ENCODE results near the gene PTGER3. TPM values are rescaled to one million over a fixed set of nuclear protein-coding genes. Genes with fewer than 3 reads are reported as not detected.

The PTGER3 gene
- total RNA-seq, 1 donor from 2014 or later: 0.29 TPM

GRCh38 chr1:71043065-71043464 is 4.6 kb downstream of the PTGER3 start:
- Mint-ChIP-seq H3K4me1 (ENCODE audit: low read depth, unreplicated experiment) (no peaks in the 10 kb centered on the region), H3K27me3 (ENCODE audit: unreplicated experiment) (peaks cover 10% of the 10 kb centered on the region), H3K9me3 (ENCODE audit: unreplicated experiment) (no peaks in the 10 kb centered on the region), H3K4me3 (ENCODE audit: unreplicated experiment) (no peak overlapping the region), H3K36me3 (ENCODE audit: unreplicated experiment) (no peaks in the 10 kb centered on the region), H3K27ac (ENCODE audit: unreplicated experiment) (no peak overlapping the region)
- TF ChIP-seq CTCF (IDR thresholded peaks at IDR 0.05; ENCODE audit: partially characterized antibody, unreplicated experiment): no peak
- DNase-seq: no peak

DNA sequence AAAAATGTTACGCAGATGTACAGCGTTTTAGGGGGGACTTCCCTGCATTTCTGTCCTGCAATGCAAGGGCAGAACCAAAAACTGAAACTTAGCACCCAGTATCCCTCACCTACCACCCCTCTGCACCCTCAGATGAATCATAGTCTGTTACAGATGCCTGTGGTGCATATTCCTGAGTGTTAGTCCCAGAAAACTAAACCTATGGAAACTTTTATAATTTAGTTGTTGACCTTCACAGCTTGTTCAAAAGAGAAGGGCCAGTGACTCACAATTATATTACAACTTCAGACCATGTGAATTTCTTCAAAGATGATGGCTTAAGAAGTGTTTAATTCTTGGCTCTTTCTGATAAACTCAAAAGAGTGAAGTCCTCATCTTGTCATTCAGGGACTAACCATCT is 5.8 kb downstream of the PTGER3 start:
- Mint-ChIP-seq H3K27me3 (ENCODE audit: unreplicated experiment) (peaks cover 5% of the 10 kb centered on the region), H3K4me1 (ENCODE audit: low read depth, unreplicated experiment) (no peaks in the 10 kb centered on the region), H3K9me3 (ENCODE audit: unreplicated experiment) (no peaks in the 10 kb centered on the region), H3K27ac (ENCODE audit: unreplicated experiment) (no peak overlapping the region), H3K4me3 (ENCODE audit: unreplicated experiment) (no peak overlapping the region), H3K36me3 (ENCODE audit: unreplicated experiment) (no peaks in the 10 kb centered on the region)
- no peak for DNase-seq
- TF ChIP-seq CTCF (IDR thresholded peaks at IDR 0.05; ENCODE audit: partially characterized antibody, unreplicated experiment): no peak

GRCh38 chr1:71039661-71040262 is 7.9 kb downstream of the PTGER3 start:
- no peak for DNase-seq
- no peaks in the 10 kb centered on the region for H3K9me3 Mint-ChIP-seq (ENCODE audit: unreplicated experiment)
- peaks cover 5% of the 10 kb centered on the region for H3K4me1 Mint-ChIP-seq (ENCODE audit: low read depth, unreplicated experiment)
- H3K36me3 Mint-ChIP-seq (ENCODE audit: unreplicated experiment): no peaks in the 10 kb centered on the region
- TF ChIP-seq CTCF (IDR thresholded peaks at IDR 0.05; ENCODE audit: partially characterized antibody, unreplicated experiment): no peak
- no peak overlapping the region for H3K4me3 Mint-ChIP-seq (ENCODE audit: unreplicated experiment)
- H3K27ac Mint-ChIP-seq (ENCODE audit: unreplicated experiment): no peak overlapping the region
- H3K27me3 Mint-ChIP-seq (ENCODE audit: unreplicated experiment): no peaks in the 10 kb centered on the region

- Mint-ChIP-seq H3K36me3 (ENCODE audit: unreplicated experiment) (no peaks in the 10 kb centered on the region), H3K27me3 (ENCODE audit: unreplicated experiment) (no peaks in the 10 kb centered on the region), H3K4me3 (ENCODE audit: unreplicated experiment) (no peak overlapping the region), H3K27ac (ENCODE audit: unreplicated experiment) (no peak overlapping the region), H3K4me1 (ENCODE audit: low read depth, unreplicated experiment) (peaks cover 5% of the 10 kb centered on the region), H3K9me3 (ENCODE audit: unreplicated experiment) (no peaks in the 10 kb centered on the region)
- DNase-seq: no peak
- no peak for TF ChIP-seq CTCF (IDR thresholded peaks at IDR 0.05; ENCODE audit: partially characterized antibody, unreplicated experiment)
These were observed 8.7 kb downstream of the PTGER3 start for GRCh38 chr1:71038942-71039341.

DNA sequence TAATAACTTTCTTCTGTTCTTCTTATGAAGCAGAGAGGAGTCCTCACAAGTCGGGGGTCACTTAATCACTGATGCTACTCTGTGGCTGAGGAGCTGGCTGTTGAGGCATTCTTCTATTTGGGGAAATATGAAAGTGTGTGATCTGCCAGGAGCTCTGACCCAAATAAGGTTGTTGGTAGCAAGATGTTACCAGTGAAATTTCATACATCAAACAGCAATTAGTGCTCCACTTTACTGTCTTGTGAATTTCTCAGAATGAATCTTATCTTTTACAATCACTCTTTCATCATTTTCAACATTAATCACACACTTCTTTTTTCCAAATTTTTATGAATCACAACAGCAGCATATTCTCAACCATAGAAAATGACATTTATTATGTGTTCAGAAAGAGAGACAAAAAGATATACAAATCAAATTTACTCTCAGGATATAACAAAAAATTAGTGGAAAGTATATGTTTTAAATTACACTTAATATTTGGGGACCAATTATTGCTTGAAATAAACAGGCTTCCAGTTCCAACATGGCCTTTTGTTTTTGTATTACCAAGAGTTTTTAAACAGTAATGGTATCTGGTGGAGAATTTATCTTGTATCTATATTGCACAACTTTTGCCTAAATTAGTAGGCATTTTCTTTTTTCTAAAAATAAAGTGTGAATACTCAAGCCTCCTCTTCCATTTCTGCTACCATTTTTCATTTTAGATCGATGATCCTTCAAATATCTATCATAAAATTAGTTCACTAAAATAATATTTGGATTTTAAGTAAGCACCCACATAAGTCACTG is 9.6 kb downstream of the PTGER3 start:
- Mint-ChIP-seq H3K4me3 (ENCODE audit: unreplicated experiment) (no peak overlapping the region), H3K27me3 (ENCODE audit: unreplicated experiment) (no peaks in the 10 kb centered on the region), H3K27ac (ENCODE audit: unreplicated experiment) (no peak overlapping the region), H3K9me3 (ENCODE audit: unreplicated experiment) (no peaks in the 10 kb centered on the region), H3K36me3 (ENCODE audit: unreplicated experiment) (no peaks in the 10 kb centered on the region), H3K4me1 (ENCODE audit: low read depth, unreplicated experiment) (peaks cover 5% of the 10 kb centered on the region)
- TF ChIP-seq CTCF (IDR thresholded peaks at IDR 0.05; ENCODE audit: partially characterized antibody, unreplicated experiment): no peak
- DNase-seq: no peak

Data from glutamatergic neuron (in vitro differentiated cells).